GM12801 (cell line): ENCODE results near the gene KLF5.

Experiments
- CTCF ChIP-seq: IDR thresholded peaks from one replicate; pipeline ENCODE4 v1.5.1; 2011; ENCODE audit warnings: control low read depth; ENCODE audit not compliant: insufficient read length; ENCODE audit errors: extremely low read depth

Gene KLF5

GRCh38 chr13:73069206-73069805 lies 10.5 kb downstream of the KLF5 start:
- no peak for TF ChIP-seq CTCF

GRCh38 chr13:73070451-73071098 lies 11.8 kb downstream of the KLF5 start:
- no peak for TF ChIP-seq CTCF

GRCh38 chr13:73072239-73072900 lies 13.6 kb downstream of the KLF5 start:
- no peak for TF ChIP-seq CTCF

- TF ChIP-seq CTCF, result no peak
Measured at GRCh38 chr13:73073050-73073449, 14.2 kb downstream of the KLF5 start.

- no peak for TF ChIP-seq CTCF
Measured at GRCh38 chr13:73074014-73074413, 15.2 kb downstream of the KLF5 start.

GRCh38 chr13:73074926-73075325 lies 16.1 kb downstream of the KLF5 start:
- TF ChIP-seq CTCF, result no peak

GRCh38 chr13:73075546-73075945 lies 16.7 kb downstream of the KLF5 start:
- TF ChIP-seq CTCF, result no peak
